Breast epithelium (tissue), 3 donors: ENCODE results near the gene VGLL4.

Source experiments
- CTCF ChIP-seq, 3 donors: fragments of 450-650 bp; IDR thresholded peaks; one replicate each; pipeline ENCODE4 v1.5.1; 2016 to 2017; ENCODE audit warnings: antibody characterized with exemption in 3 of 3, mild to moderate bottlenecking in 3 of 3, moderate library complexity in 3 of 3
- POLR2AphosphoS5 ChIP-seq, 3 donors: sonication (generic); formaldehyde crosslinking; IDR thresholded peaks; one replicate each; pipeline ENCODE4 v1.6.1; 2017; ENCODE audit warnings: antibody characterized with exemption in 3 of 3

- TF ChIP-seq CTCF (IDR thresholded peaks at IDR 0.05) (no peak), POLR2AphosphoS5 (IDR thresholded peaks at IDR 0.05) (no peak)
Observed at GRCh38 chr3:11580645-11581044, 63.1 kb downstream of the VGLL4 start.
